ENCODE results near the gene CBR1.

Gene CBR1

DNA sequence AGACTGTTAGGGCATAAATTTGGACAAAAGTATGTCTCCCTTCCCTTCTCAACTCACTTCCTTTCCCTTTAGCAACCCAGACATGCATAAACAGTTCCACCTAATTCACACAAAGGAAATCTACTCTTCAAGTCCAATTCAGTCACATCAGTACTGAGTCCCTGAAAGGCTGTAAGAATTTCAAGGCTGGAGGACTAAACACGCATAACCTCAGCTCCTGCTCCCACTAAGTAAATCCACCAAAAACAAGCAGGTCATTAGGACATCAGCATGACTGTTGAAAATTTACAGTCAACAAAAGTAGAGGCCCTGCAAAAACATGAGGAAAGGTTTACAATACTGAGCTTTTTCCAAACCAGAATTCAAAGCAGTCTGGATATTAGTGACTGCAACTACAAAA is 27.9 kb upstream of the CBR1 start:
- Histone ChIP-seq H3F3A (ENCODE audit: low read depth) (no peaks in the 10 kb centered on the region), H3K9me2 (replicated peaks; ENCODE audit: low read depth, low read length) (no peaks in the 10 kb centered on the region), H3K27me3 (ENCODE audit: insufficient read depth, low read length, poor library complexity, severe bottlenecking) (no peaks in the 10 kb centered on the region), H3K4me3 (ENCODE audit: low read length, poor library complexity, severe bottlenecking) (no peak overlapping the region), H3K9me3 (ENCODE audit: insufficient read depth, low read depth, low read length) (no peaks in the 10 kb centered on the region), H2AFZ (ENCODE audit: low read length) (no peak overlapping the region), H3K9ac (ENCODE audit: low read depth, low read length, poor library complexity, severe bottlenecking) (no peak overlapping the region), H3K4me2 (ENCODE audit: low read depth, low read length, poor library complexity, severe bottlenecking) (no peak overlapping the region), H3K79me2 (ENCODE audit: insufficient read depth, low read length) (no peaks in the 10 kb centered on the region), H3K4me1 (ENCODE audit: insufficient read depth, low read length, poor library complexity, severe bottlenecking) (no peaks in the 10 kb centered on the region), H4K20me1 (ENCODE audit: insufficient read depth, low read length, poor library complexity, severe bottlenecking) (no peaks in the 10 kb centered on the region), H3K36me3 (ENCODE audit: insufficient read depth, low read length) (peaks cover 52% of the 10 kb centered on the region; the same call in 1 of the 2 replicates)
- TF ChIP-seq, protein P1, sequence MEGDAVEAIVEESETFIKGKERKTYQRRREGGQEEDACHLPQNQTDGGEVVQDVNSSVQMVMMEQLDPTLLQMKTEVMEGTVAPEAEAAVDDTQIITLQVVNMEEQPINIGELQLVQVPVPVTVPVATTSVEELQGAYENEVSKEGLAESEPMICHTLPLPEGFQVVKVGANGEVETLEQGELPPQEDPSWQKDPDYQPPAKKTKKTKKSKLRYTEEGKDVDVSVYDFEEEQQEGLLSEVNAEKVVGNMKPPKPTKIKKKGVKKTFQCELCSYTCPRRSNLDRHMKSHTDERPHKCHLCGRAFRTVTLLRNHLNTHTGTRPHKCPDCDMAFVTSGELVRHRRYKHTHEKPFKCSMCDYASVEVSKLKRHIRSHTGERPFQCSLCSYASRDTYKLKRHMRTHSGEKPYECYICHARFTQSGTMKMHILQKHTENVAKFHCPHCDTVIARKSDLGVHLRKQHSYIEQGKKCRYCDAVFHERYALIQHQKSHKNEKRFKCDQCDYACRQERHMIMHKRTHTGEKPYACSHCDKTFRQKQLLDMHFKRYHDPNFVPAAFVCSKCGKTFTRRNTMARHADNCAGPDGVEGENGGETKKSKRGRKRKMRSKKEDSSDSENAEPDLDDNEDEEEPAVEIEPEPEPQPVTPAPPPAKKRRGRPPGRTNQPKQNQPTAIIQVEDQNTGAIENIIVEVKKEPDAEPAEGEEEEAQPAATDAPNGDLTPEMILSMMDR (conservative IDR thresholded peaks at IDR 0.05; ENCODE audit: low read length): no peak
- no peak for TF ChIP-seq EZH2phosphoT487 (IDR thresholded peaks at IDR 0.05; ENCODE audit: borderline replicate concordance)

DNA sequence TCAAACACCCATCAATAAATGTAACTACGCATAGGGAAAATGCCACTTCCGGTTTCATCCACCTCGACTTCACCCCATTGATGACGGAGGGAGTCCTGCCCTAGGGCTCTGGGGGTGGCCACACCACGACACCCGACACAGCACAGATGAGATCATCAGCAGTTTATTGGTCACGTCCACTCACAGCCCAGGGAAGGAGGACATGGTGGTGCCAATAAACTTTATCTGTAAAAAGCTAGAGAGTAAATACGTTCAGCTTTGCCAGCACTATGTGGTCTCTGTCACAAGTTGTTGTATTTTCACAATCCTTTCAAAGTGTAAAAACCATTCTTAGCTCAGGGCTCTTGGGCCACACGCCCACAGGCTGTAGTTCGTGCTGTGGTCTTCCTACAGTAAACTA is 25.8 kb upstream of the CBR1 start:
- Histone ChIP-seq H4K20me1 (ENCODE audit: insufficient read depth, low read length, poor library complexity, severe bottlenecking) (no peaks in the 10 kb centered on the region), H2AFZ (ENCODE audit: low read length) (no peak overlapping the region), H3K4me1 (ENCODE audit: insufficient read depth, low read length, poor library complexity, severe bottlenecking) (no peaks in the 10 kb centered on the region), H3K79me2 (ENCODE audit: insufficient read depth, low read length) (no peaks in the 10 kb centered on the region), H3F3A (ENCODE audit: low read depth) (no peaks in the 10 kb centered on the region), H3K27me3 (ENCODE audit: insufficient read depth, low read length, poor library complexity, severe bottlenecking) (no peaks in the 10 kb centered on the region), H3K4me2 (ENCODE audit: low read depth, low read length, poor library complexity, severe bottlenecking) (no peak overlapping the region), H3K4me3 (ENCODE audit: low read length, poor library complexity, severe bottlenecking) (no peak overlapping the region), H3K36me3 (ENCODE audit: insufficient read depth, low read length) (peaks cover 51% of the 10 kb centered on the region; the same call in 1 of the 2 replicates), H3K9ac (ENCODE audit: low read depth, low read length, poor library complexity, severe bottlenecking) (no peak overlapping the region), H3K9me2 (replicated peaks; ENCODE audit: low read depth, low read length) (no peaks in the 10 kb centered on the region), H3K9me3 (ENCODE audit: insufficient read depth, low read depth, low read length) (no peaks in the 10 kb centered on the region)
- TF ChIP-seq, protein P1 (conservative IDR thresholded peaks at IDR 0.05; ENCODE audit: low read length): no peak
- TF ChIP-seq EZH2phosphoT487 (IDR thresholded peaks at IDR 0.05; ENCODE audit: borderline replicate concordance): no peak

DNA sequence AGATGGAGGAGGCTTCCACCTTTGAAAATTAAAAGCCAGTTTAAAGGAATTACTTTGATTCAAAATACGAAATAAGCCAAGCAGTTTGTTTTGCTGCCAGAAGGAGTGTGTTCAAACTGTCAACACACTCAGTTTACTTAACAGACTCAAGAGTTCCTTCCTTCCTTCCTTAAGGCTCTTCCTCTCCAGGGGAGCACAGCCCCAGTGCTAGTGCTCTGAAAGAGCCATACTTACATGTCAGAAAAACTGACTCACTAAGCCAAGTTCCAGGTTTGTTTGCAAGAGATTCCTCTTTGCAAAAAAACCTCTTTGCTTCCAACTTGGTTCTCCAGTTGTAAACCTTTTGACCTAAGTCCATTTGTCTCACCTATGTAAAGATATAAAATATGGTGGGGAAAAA is 23.8 kb upstream of the CBR1 start:
- H3K36me3 ChIP-seq (ENCODE audit: insufficient read depth, low read length): peaks cover 62% of the 10 kb centered on the region; the same call in 1 of the 2 replicates
- no peaks in the 10 kb centered on the region for H3K4me1 ChIP-seq (ENCODE audit: insufficient read depth, low read length, poor library complexity, severe bottlenecking)
- H3K79me2 ChIP-seq (ENCODE audit: insufficient read depth, low read length): no peaks in the 10 kb centered on the region
- TF ChIP-seq, protein P1 (conservative IDR thresholded peaks at IDR 0.05; ENCODE audit: low read length): no peak
- TF ChIP-seq EZH2phosphoT487 (IDR thresholded peaks at IDR 0.05; ENCODE audit: borderline replicate concordance): no peak
- H3K4me3 ChIP-seq (ENCODE audit: low read length, poor library complexity, severe bottlenecking): no peak overlapping the region
- H3K9me2 ChIP-seq (replicated peaks; ENCODE audit: low read depth, low read length): no peaks in the 10 kb centered on the region
- H3K27me3 ChIP-seq (ENCODE audit: insufficient read depth, low read length, poor library complexity, severe bottlenecking): no peaks in the 10 kb centered on the region
- H3F3A ChIP-seq (ENCODE audit: low read depth): no peaks in the 10 kb centered on the region
- H2AFZ ChIP-seq (ENCODE audit: low read length): no peak overlapping the region
- no peak overlapping the region for H3K4me2 ChIP-seq (ENCODE audit: low read depth, low read length, poor library complexity, severe bottlenecking)
- H3K9me3 ChIP-seq (ENCODE audit: insufficient read depth, low read depth, low read length): no peaks in the 10 kb centered on the region
- H4K20me1 ChIP-seq (ENCODE audit: insufficient read depth, low read length, poor library complexity, severe bottlenecking): no peaks in the 10 kb centered on the region
- no peak overlapping the region for H3K9ac ChIP-seq (ENCODE audit: low read depth, low read length, poor library complexity, severe bottlenecking)

All from Loucy (cell line).